ENCODE data around the gene CYRIA. TPM values are rescaled to one million over a fixed set of nuclear protein-coding genes. Genes with fewer than 3 reads are reported as not detected.
A peak's percentile ranks its signal among the peaks of the same experiment; 100 is the strongest.

The CYRIA gene
- polyA plus RNA-seq, 4 donors = 0.45 to 2.8 (median 2.3) TPM

- Histone ChIP-seq H3K36me3 (ENCODE audit: control insufficient read depth in 3 of 3, insufficient read depth in 2 of 3, low read depth in 1 of 3, low read length in 3 of 3) (no peaks in the 10 kb centered on the region), H3K27ac (ENCODE audit: low read depth in 1 of 3, low read length in 2 of 3) (peak overlapping the region in 1 of 3 donors; percentile 23), H3K9me3 (ENCODE audit: control insufficient read depth in 2 of 2, insufficient read depth in 1 of 2, low read depth in 1 of 2, low read length in 1 of 2) (no peaks in the 10 kb centered on the region), H3K27me3 (ENCODE audit: control insufficient read depth in 3 of 3, insufficient read depth in 3 of 3, low read length in 3 of 3) (no peaks in the 10 kb centered on the region), H3K4me3 (ENCODE audit: low read depth in 1 of 3, low read length in 3 of 3) (no peak overlapping the region), H3K4me1 (ENCODE audit: control insufficient read depth in 3 of 3, insufficient read depth in 2 of 3, low read depth in 1 of 3, low read length in 2 of 3) (peaks cover 0 to 10% (median 8%) of the 10 kb centered on the region in 3 donors)
- WGBS, 3 donors = 38 to 43% (median 40%) methylated on average over 12 of the region's 12 CpGs
- peak in 1 of 2 donors; percentile 19 for DNase-seq
- no peak for FAIRE-seq
Observed at GRCh38 chr2:16650287-16651249, 15.1 kb downstream of the CYRIA start.

DNA sequence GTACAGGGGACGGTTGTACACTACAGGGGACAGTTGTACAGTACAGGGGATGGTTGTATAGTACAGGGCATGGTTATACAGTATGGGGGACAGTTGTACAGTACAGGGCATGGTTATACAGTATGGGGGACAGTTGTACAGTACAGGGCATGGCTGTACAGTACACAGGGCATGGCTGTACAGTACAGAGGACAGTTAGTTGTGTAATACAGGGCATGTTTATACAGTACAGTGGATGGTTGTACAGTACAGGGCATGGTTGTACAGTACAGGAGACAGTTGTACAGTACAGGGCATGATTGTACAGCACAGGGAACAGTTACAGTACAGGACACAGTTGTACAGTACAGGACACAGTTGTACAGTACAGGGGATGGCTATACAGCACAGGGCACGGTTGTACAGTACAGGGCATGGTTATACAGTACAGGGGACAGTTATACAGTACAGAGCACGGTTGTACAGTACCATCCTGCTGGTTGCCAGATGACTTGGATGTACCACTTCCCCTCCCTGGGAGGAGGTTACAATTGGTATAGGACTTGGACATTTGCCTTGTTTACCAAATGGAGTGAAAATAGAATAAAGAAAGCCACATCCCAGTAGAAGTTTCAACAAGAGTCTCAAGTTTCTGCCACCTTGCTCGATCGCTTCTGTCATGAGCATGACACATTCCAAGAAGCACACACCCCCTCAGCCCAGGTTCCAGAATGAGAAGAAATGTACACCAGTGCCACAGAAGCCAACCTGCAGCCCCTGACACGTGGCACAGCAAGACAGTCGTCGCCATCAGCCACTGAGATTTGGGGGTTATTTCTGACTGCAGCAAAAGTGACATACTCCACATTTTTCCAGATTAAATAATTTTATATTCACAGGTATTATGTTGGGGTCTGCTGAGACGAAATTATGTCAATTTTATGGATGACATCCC is 16.0 kb downstream of the CYRIA start:
- H3K27me3 ChIP-seq (ENCODE audit: control insufficient read depth in 3 of 3, insufficient read depth in 3 of 3, low read length in 3 of 3) = no peaks in the 10 kb centered on the region
- no peaks in the 10 kb centered on the region for H3K36me3 ChIP-seq (ENCODE audit: control insufficient read depth in 3 of 3, insufficient read depth in 2 of 3, low read depth in 1 of 3, low read length in 3 of 3)
- WGBS, 3 donors = 69 to 82% (median 81%) methylated on average over 9 of the region's 9 CpGs
- H3K9me3 ChIP-seq (ENCODE audit: control insufficient read depth in 2 of 2, insufficient read depth in 1 of 2, low read depth in 1 of 2, low read length in 1 of 2) = no peaks in the 10 kb centered on the region
- peak overlapping the region in 1 of 3 donors; percentile 1 for H3K27ac ChIP-seq (ENCODE audit: low read depth in 1 of 3, low read length in 2 of 3)
- no peak overlapping the region for H3K4me3 ChIP-seq (ENCODE audit: low read depth in 1 of 3, low read length in 3 of 3)
- FAIRE-seq = no peak
- no peak for DNase-seq
- H3K4me1 ChIP-seq (ENCODE audit: control insufficient read depth in 3 of 3, insufficient read depth in 2 of 3, low read depth in 1 of 3, low read length in 2 of 3) = peaks cover 0 to 10% (median 8%) of the 10 kb centered on the region in 3 donors

DNA sequence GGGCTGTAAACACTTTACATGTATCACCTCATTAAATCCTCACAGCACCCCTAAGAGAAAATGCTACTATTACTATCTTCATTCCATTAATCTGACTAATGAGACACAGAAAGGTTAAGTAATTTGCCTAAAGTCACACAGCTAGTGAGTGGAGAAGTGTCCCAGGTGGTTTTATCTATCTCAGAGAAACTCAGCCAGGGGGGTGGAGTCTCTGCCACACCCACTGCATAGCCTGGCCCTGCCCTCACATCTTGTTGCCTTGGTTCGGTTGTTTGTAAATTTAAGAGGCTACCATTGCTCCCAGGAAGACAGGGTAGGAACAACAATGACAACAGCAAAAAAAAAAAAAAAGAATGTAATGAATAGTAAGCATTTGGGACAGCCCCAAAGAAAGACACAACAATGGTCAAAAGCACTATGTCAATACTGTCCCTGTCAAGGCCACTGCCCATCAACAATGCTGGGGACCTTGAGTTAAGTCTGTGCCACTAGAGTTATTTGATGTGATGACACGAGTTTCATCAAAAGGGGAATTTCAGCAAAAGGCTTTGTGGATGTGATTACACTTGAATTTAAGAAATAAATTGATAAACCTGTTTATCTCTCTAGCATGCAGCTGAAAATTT is 17.5 kb downstream of the CYRIA start:
- no peaks in the 10 kb centered on the region for H3K36me3 ChIP-seq (ENCODE audit: control insufficient read depth in 3 of 3, insufficient read depth in 2 of 3, low read depth in 1 of 3, low read length in 3 of 3)
- FAIRE-seq (no peak), DNase-seq (no peak)
- H3K9me3 ChIP-seq (ENCODE audit: control insufficient read depth in 2 of 2, insufficient read depth in 1 of 2, low read depth in 1 of 2, low read length in 1 of 2) = no peaks in the 10 kb centered on the region
- 66 to 78% (median 70%) methylated on average over 2 of the region's 2 CpGs for WGBS, 3 donors
- no peak overlapping the region for H3K27ac ChIP-seq (ENCODE audit: low read depth in 1 of 3, low read length in 2 of 3)
- peaks cover 0 to 8% (median 7%) of the 10 kb centered on the region in 3 donors for H3K4me1 ChIP-seq (ENCODE audit: control insufficient read depth in 3 of 3, insufficient read depth in 2 of 3, low read depth in 1 of 3, low read length in 2 of 3)
- H3K4me3 ChIP-seq (ENCODE audit: low read depth in 1 of 3, low read length in 3 of 3) = no peak overlapping the region
- H3K27me3 ChIP-seq (ENCODE audit: control insufficient read depth in 3 of 3, insufficient read depth in 3 of 3, low read length in 3 of 3) = no peaks in the 10 kb centered on the region

DNA sequence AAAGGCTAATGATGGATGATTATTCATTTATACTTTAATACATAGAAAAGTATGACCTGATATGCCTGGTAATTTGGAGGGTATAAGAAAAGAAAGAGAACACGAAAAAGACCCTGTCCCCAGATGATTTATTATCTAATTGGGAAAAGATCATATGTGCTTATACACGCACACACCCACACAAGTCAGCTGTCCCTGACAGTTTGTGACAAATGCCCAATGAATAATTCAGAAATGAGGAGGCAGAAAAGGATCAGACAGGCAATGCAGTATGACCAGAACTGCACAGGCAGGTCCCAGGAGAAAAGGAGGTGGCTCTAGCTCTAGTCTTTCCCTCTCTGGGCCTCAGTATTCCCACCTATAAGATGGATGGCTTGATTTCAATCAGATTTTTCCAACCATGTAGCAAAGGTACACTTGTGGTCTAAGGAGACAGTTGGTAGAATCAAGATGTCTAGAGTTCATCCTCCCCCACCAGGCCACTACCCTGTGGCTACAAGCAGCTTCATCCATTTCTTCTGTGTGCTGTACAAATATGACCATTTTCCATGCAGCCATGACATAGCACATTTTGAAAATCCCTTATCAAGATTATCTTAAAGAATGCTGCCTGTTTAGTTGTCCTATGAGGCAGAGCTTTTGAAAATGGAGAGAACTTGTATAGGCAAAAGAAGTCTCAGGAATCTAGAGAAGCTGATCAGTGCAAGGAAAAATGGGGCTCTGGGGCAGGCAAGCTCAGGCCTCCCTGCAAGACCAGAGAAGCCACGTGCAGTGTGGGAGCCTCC is 19.7 kb downstream of the CYRIA start:
- H3K27ac ChIP-seq (ENCODE audit: low read depth in 1 of 3, low read length in 2 of 3) = no peak overlapping the region
- no peak for DNase-seq
- H3K4me1 ChIP-seq (ENCODE audit: control insufficient read depth in 3 of 3, insufficient read depth in 2 of 3, low read depth in 1 of 3, low read length in 2 of 3) = peaks cover 0 to 4% (median under 1%) of the 10 kb centered on the region in 3 donors
- no peak for FAIRE-seq
- H3K9me3 ChIP-seq (ENCODE audit: control insufficient read depth in 2 of 2, insufficient read depth in 1 of 2, low read depth in 1 of 2, low read length in 1 of 2) = no peaks in the 10 kb centered on the region
- H3K4me3 ChIP-seq (ENCODE audit: low read depth in 1 of 3, low read length in 3 of 3) = no peak overlapping the region
- 71 to 82% (median 76%) methylated on average over 3 of the region's 3 CpGs for WGBS, 3 donors
- no peaks in the 10 kb centered on the region for H3K36me3 ChIP-seq (ENCODE audit: control insufficient read depth in 3 of 3, insufficient read depth in 2 of 3, low read depth in 1 of 3, low read length in 3 of 3)
- no peaks in the 10 kb centered on the region for H3K27me3 ChIP-seq (ENCODE audit: control insufficient read depth in 3 of 3, insufficient read depth in 3 of 3, low read length in 3 of 3)

- Histone ChIP-seq H3K4me1 (ENCODE audit: control insufficient read depth in 3 of 3, insufficient read depth in 2 of 3, low read depth in 1 of 3, low read length in 2 of 3) (no peaks in the 10 kb centered on the region), H3K9me3 (ENCODE audit: control insufficient read depth in 2 of 2, insufficient read depth in 1 of 2, low read depth in 1 of 2, low read length in 1 of 2) (no peaks in the 10 kb centered on the region), H3K36me3 (ENCODE audit: control insufficient read depth in 3 of 3, insufficient read depth in 2 of 3, low read depth in 1 of 3, low read length in 3 of 3) (no peaks in the 10 kb centered on the region), H3K27ac (ENCODE audit: low read depth in 1 of 3, low read length in 2 of 3) (no peak overlapping the region), H3K4me3 (ENCODE audit: low read depth in 1 of 3, low read length in 3 of 3) (no peak overlapping the region), H3K27me3 (ENCODE audit: control insufficient read depth in 3 of 3, insufficient read depth in 3 of 3, low read length in 3 of 3) (no peaks in the 10 kb centered on the region)
- FAIRE-seq = no peak
- 75 to 85% (median 76%) methylated on average over 7 of the region's 7 CpGs for WGBS, 3 donors
- DNase-seq = no peak
Observed at GRCh38 chr2:16645088-16645487, 20.5 kb downstream of the CYRIA start.

DNA sequence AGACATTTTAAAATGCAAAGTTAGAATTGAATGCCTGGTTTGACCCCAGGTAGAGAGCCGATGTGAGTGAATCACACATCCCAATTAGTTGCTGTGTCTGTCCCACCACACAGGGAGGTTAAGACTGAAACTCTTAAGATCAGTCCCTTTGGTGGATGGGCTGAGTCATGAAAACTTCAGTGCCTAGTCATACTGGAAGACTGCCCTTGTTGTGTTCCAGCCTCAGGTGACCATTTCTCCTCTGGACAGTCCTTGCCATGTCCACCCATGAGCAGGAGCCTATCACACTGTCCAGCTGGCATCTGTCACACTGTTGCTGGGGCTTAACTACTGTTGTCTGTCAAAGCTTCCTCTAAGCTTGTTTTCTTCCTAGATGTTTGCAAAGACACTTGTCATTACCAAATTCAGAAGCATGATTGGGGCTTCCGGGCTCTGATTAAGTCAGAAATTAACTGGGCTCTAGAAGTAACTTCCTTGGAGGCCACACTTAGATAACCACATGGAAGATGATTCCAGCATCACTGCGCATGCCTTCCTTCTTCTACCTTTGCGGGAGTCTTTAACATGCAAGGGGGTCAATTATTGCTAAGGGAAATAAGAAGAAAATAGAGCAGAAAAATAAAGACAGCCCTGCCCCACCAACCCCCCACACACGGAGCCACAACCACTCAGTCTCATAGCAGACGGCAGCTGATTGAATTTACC is 21.3 kb downstream of the CYRIA start:
- no peak overlapping the region for H3K27ac ChIP-seq (ENCODE audit: low read depth in 1 of 3, low read length in 2 of 3)
- H3K4me3 ChIP-seq (ENCODE audit: low read depth in 1 of 3, low read length in 3 of 3) = no peak overlapping the region
- H3K27me3 ChIP-seq (ENCODE audit: control insufficient read depth in 3 of 3, insufficient read depth in 3 of 3, low read length in 3 of 3) = no peaks in the 10 kb centered on the region
- no peak for DNase-seq
- FAIRE-seq = no peak
- H3K36me3 ChIP-seq (ENCODE audit: control insufficient read depth in 3 of 3, insufficient read depth in 2 of 3, low read depth in 1 of 3, low read length in 3 of 3) = no peaks in the 10 kb centered on the region
- H3K4me1 ChIP-seq (ENCODE audit: control insufficient read depth in 3 of 3, insufficient read depth in 2 of 3, low read depth in 1 of 3, low read length in 2 of 3) = no peaks in the 10 kb centered on the region
- no peaks in the 10 kb centered on the region for H3K9me3 ChIP-seq (ENCODE audit: control insufficient read depth in 2 of 2, insufficient read depth in 1 of 2, low read depth in 1 of 2, low read length in 1 of 2)
- 87 to 89% (median 88%) methylated on average over 6 of the region's 6 CpGs for WGBS, 3 donors

DNA sequence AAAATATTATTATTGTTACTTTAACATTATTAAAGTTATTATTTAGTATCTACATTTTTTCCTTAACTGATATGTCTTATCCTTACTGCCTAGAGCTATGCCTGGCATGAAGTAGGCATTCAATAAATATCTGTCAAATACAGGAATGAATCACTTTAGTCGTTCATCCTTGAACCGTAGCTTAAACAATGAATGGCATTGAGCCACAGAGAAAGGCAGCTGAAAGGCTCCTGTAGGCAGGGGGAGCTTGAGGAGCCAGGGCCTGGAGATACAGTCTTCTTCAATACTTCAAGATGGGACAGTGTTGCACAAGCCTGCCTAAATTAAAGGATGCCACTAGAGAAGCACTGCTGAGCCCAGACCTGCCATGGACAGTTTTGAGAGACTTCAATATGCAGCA is 22.5 kb downstream of the CYRIA start:
- Histone ChIP-seq H3K27me3 (ENCODE audit: control insufficient read depth in 3 of 3, insufficient read depth in 3 of 3, low read length in 3 of 3) (peaks cover 0 to 2% (median 0%) of the 10 kb centered on the region in 3 donors), H3K9me3 (ENCODE audit: control insufficient read depth in 2 of 2, insufficient read depth in 1 of 2, low read depth in 1 of 2, low read length in 1 of 2) (no peaks in the 10 kb centered on the region), H3K27ac (ENCODE audit: low read depth in 1 of 3, low read length in 2 of 3) (no peak overlapping the region), H3K4me1 (ENCODE audit: control insufficient read depth in 3 of 3, insufficient read depth in 2 of 3, low read depth in 1 of 3, low read length in 2 of 3) (no peaks in the 10 kb centered on the region), H3K4me3 (ENCODE audit: low read depth in 1 of 3, low read length in 3 of 3) (no peak overlapping the region), H3K36me3 (ENCODE audit: control insufficient read depth in 3 of 3, insufficient read depth in 2 of 3, low read depth in 1 of 3, low read length in 3 of 3) (no peaks in the 10 kb centered on the region)
- 21 to 49% (median 29%) methylated on average over 2 of the region's 2 CpGs for WGBS, 3 donors
- no peak for DNase-seq
- FAIRE-seq = no peak

All from small intestine (tissue), 7 donors.